GM12878 (cell line): ENCODE measurements around the gene SPATA31C1. TPM values are rescaled to one million over a fixed set of nuclear protein-coding genes. Genes with fewer than 3 reads are reported as not detected.

Experiments used
- ATAC-seq: fragments of 200-7000 bp; cut with Tn5 transposase; 3 replicates; pipeline ENCODE4 v1.9.1; 2020; ENCODE audit warnings: mild to moderate bottlenecking, moderate library complexity
- BruUV-seq: library from RNA; stranded (reverse); fragments of 400-500 nt; replicated peaks from 2 replicates; lab custom pipeline; 2021; lab: Mats Ljungman, UMichigan
- CTCF ChIA-PET: fragments of 300-600 bp; sonication (Branson Sonifier 250); formaldehyde crosslinking; extraction: SDS; loops from one replicate; lab custom pipeline; 2021; ENCODE audit warnings: inconsistent platforms; lab: Yijun Ruan, JAX
- POLR2A ChIA-PET: fragments of 350-600 bp; formaldehyde crosslinking; extraction: SDS; loops from one replicate; lab custom pipeline; 2021; ENCODE audit warnings: inconsistent platforms; lab: Charles Lee
- RAD21 ChIA-PET: fragments of 300-600 bp; sonication (Branson Sonifier 250); formaldehyde crosslinking; loops from one replicate; lab custom pipeline; 2023; ENCODE audit warnings: antibody characterized with exemption; ENCODE audit not compliant: unreplicated experiment; lab: Charles Lee
- SMC1A ChIA-PET: fragments of 300-600 bp; sonication (Branson Sonifier 250); formaldehyde crosslinking; loops from one replicate; lab custom pipeline; 2023; ENCODE audit not compliant: unreplicated experiment, uncharacterized antibody; lab: Charles Lee
- DNase-seq: peaks from one replicate; pipeline ENCODE4 v3.0.0-alpha.2; 2011; ENCODE audit warnings: low read depth, low spot score
- FAIRE-seq: peaks from 3 replicates; lab custom pipeline; 2011; peaks lifted over from hg19 to GRCh38; lab: Jason Lieb, UNC
- H2AFZ ChIP-seq: 2 replicates; pipeline ENCODE4 v1.6.0; 2011; ENCODE audit warnings: low read depth, low read length, control low read depth; ENCODE audit not compliant: control insufficient read depth
- H3K27ac ChIP-seq: 2 replicates; pipeline ENCODE4 v1.5.1; 2011; ENCODE audit warnings: control low read depth; ENCODE audit not compliant: control insufficient read depth, insufficient read depth
- H3K27me3 ChIP-seq, 2 experiments: replicated peaks in 1 of 2; 2 replicates each; pipeline versions ENCODE4 v1.6.0 to v1.6.1; 2011; ENCODE audit warnings: low read length in 1 of 2; ENCODE audit not compliant: control insufficient read depth in 2 of 2, insufficient read depth in 2 of 2
- H3K36me3 ChIP-seq, 2 experiments: 2 replicates each; pipeline ENCODE4 v1.5.1; 2011; ENCODE audit warnings: low read length in 1 of 2; ENCODE audit not compliant: control insufficient read depth in 2 of 2, insufficient read depth in 2 of 2
- H3K4me1 ChIP-seq: 2 replicates; pipeline ENCODE4 v1.6.1; 2011; ENCODE audit warnings: mild to moderate bottlenecking, low read length, moderate library complexity, mixed read lengths; ENCODE audit not compliant: control insufficient read depth, insufficient read depth
- H3K4me2 ChIP-seq: 2 replicates; pipeline ENCODE4 v1.6.0; 2011; ENCODE audit warnings: control low read depth; ENCODE audit not compliant: control insufficient read depth, insufficient read depth
- H3K4me3 ChIP-seq: fragments of 200-600 bp; sonication (generic); 2 replicates; pipeline ENCODE4 v1.5.1; 2016
- H3K79me2 ChIP-seq: 2 replicates; pipeline ENCODE4 v1.6.0; 2011; ENCODE audit warnings: low read length; ENCODE audit not compliant: control insufficient read depth, insufficient read depth
- H3K9ac ChIP-seq: 2 replicates; pipeline ENCODE4 v1.8.0; 2011; ENCODE audit warnings: low read length, control low read depth, mixed read lengths; ENCODE audit not compliant: control insufficient read depth, insufficient read depth
- H3K9me3 ChIP-seq: replicated peaks from 3 replicates; pipeline ENCODE4 v1.5.1; 2011; ENCODE audit warnings: mild to moderate bottlenecking, low read length; ENCODE audit not compliant: control insufficient read depth, insufficient read depth
- H4K20me1 ChIP-seq: 2 replicates; pipeline ENCODE4 v1.6.0; 2011; ENCODE audit not compliant: control insufficient read depth, insufficient read depth
- CBX5 ChIP-seq: sonication (generic); IDR thresholded peaks from 2 replicates; pipeline ENCODE4 v1.6.1; 2016; ENCODE audit warnings: low read depth, moderate library complexity, mild to moderate bottlenecking, inconsistent platforms
- CEBPZ ChIP-seq: fragments of 150-350 bp; IDR thresholded peaks from 2 replicates; pipeline ENCODE4 v1.6.1; 2016; ENCODE audit warnings: low read depth, low read length
- CREB1 ChIP-seq: IDR thresholded peaks from 2 replicates; pipeline ENCODE4 v1.6.1; 2012; ENCODE audit warnings: low read depth, mild to moderate bottlenecking, inconsistent platforms
- MEF2B ChIP-seq: fragments of 450-650 bp; IDR thresholded peaks from 2 replicates; pipeline ENCODE4 v1.6.1; 2018; ENCODE audit warnings: mild to moderate bottlenecking, moderate library complexity; ENCODE audit not compliant: partially characterized antibody, poor library complexity, severe bottlenecking
- NR2C2 ChIP-seq: IDR thresholded peaks from 2 replicates; pipeline ENCODE4 v1.6.1; 2011; ENCODE audit warnings: borderline replicate concordance, low read depth; ENCODE audit not compliant: control insufficient read depth, insufficient read length
- PAX5 ChIP-seq: IDR thresholded peaks from 2 replicates; pipeline ENCODE4 v1.6.1; 2011; ENCODE audit warnings: low read depth, low read length, borderline replicate concordance
- PRDM15 ChIP-seq: fragments of 450-650 bp; formaldehyde crosslinking; IDR thresholded peaks from 2 replicates; pipeline ENCODE4 v1.4.0; 2020; ENCODE audit warnings: mild to moderate bottlenecking, moderate library complexity
- REST ChIP-seq: IDR thresholded peaks from 2 replicates; pipeline ENCODE4 v1.6.1; 2012; ENCODE audit warnings: mild to moderate bottlenecking, low read depth, low read length
- RFX5 ChIP-seq: IDR thresholded peaks from 2 replicates; pipeline ENCODE4 v1.6.1; 2011; ENCODE audit warnings: low read depth, low read length, improper control_type of control experiment
- RUNX3 ChIP-seq: IDR thresholded peaks from 2 replicates; pipeline ENCODE4 v1.6.1; 2012; ENCODE audit warnings: low read length, inconsistent platforms
- TCF7 ChIP-seq: IDR thresholded peaks from 2 replicates; pipeline ENCODE4 v1.6.1; 2014; ENCODE audit warnings: antibody characterized with exemption, borderline replicate concordance
- ZNF384 ChIP-seq: IDR thresholded peaks from 2 replicates; pipeline ENCODE4 v1.6.1; 2012; ENCODE audit warnings: low read depth, mild to moderate bottlenecking, low read length, improper control_type of control experiment, borderline replicate concordance
- WGBS: methylation state at CpG from one replicate; pipeline ENCODE4 v1.1.6; 2016; ENCODE audit warnings: low lambda C conversion rate; ENCODE audit not compliant: insufficient replicate concordance, insufficient coverage; ENCODE audit errors: missing lambda C conversion rate; 5-methylcytosine and 5-hydroxymethylcytosine counted together
- in situ Hi-C: fragments of 300-500 bp; cut with MboI; formaldehyde crosslinking; loops from 9 replicates; pipeline ENCODE4 v1.14.3; 2018; ENCODE audit warnings: mixed read lengths
- intact Hi-C: fragments of 100-400 bp; cut with micrococcal nuclease; formaldehyde crosslinking; loops from one replicate; pipeline ENCODE4 v1.14.2; 2022; ENCODE audit not compliant: unreplicated experiment
- polyA plus RNA-seq, 11 experiments: library from polyadenylated mRNA; depleted of rRNA in 4 of 11; unstranded in 6 of 11; stranded (reverse) in 5 of 11; fragments of >200 nt; fragmentation: Nextera tagmentation in 4 of 11; fragmentation: Illumina TruSeq in 1 of 11; extraction: Ambion mirVana in 4 of 11; extraction: Trizol in 1 of 11; gene quantifications; 1 replicate in 1 of 11; 2 replicates in 10 of 11; pipeline versions ENCODE4 v1.2.1 to v1.2.3, GENCODE V29; 2011 to 2016; ENCODE audit warnings: inconsistent platforms in 2 of 11, missing spikeins in 2 of 11, low read depth in 1 of 11
- total RNA-seq, 4 experiments: library from RNA; depleted of rRNA in 3 of 4; stranded (reverse); fragments of >200 nt in 3 of 4; fragmentation: Illumina TruSeq in 1 of 4; extraction: Trizol in 1 of 4; gene quantifications; 2 replicates each; pipeline versions ENCODE4 v1.2.1 to v1.2.3, GENCODE V29; 2013 to 2021

SPATA31C1 gene
- total and polyA plus RNA-seq, 10 of the 15 experiments (the other 5 are each of a cell fraction or from before 2014, with no cell fraction given): not detected

- CTCF ChIA-PET: interaction anchor here (0.6 kb wide), 1 partner anchor 546 kb away, joined by 3 read pairs; no protein-coding TSS in a partner anchor
- 23% methylated on average over 17 of the region's 17 CpGs for WGBS
These were observed 32.9 kb upstream of the SPATA31C1 start for GRCh38 chr9:87884578-87885459.

More at GRCh38 chr9:87884578-87885459, 32.9 kb upstream of the SPATA31C1 start:
- no peaks in the 10 kb centered on the region for H3K79me2 ChIP-seq
- intact Hi-C loops: no loop called here
- TF ChIP-seq REST (no peak), TCF7 (no peak), ZNF384 (no peak), CEBPZ (no peak), NR2C2 (no peak), RUNX3 (no peak), RFX5 (no peak), PAX5 (no peak), CBX5 (no peak), PRDM15 (CRISPR knock-in tag) (no peak), MEF2B (no peak), CREB1 (no peak)
- TF ChIP-seq, all 136 proteins: peak for 0
- no peak overlapping the region for H3K9ac ChIP-seq
- no peak overlapping the region for H3K27ac ChIP-seq
- no peak overlapping the region for H3K4me2 ChIP-seq
- FAIRE-seq (no peak), ATAC-seq (no peak), DNase-seq (no peak)
- no peak overlapping the region for H3K4me3 ChIP-seq
- ChIA-PET POLR2A (no interaction called here), SMC1A (no interaction called here), RAD21 (no interaction called here)
- in situ Hi-C loops: no loop called here
- H3K4me1 ChIP-seq: no peaks in the 10 kb centered on the region
- H4K20me1 ChIP-seq: no peaks in the 10 kb centered on the region
- H3K36me3 ChIP-seq: no peaks in the 10 kb centered on the region
- no peak overlapping the region for H2AFZ ChIP-seq
- no TSS peak for BruUV-seq
- H3K27me3 ChIP-seq: no peaks in the 10 kb centered on the region
- no peaks in the 10 kb centered on the region for H3K9me3 ChIP-seq
